A549 (cell line): ENCODE measurements around the gene ACVR1.
"Not testable (repeated sequence)": the region's sequence is repeated elsewhere in the genome, so short reads cannot be mapped to it uniquely, and the experiment has no call there.

Source experiments
- CBX8 ChIP-seq: fragments of 200-600 bp; sonication (generic); IDR thresholded peaks from 2 replicates; pipeline ENCODE4 v1.6.1; 2016
- CHD4 ChIP-seq: fragments of 200-600 bp; sonication (generic); IDR thresholded peaks from 2 replicates; pipeline ENCODE4 v1.6.1; 2016; ENCODE audit warnings: antibody characterized with exemption, mild to moderate bottlenecking, borderline replicate concordance
- MAFK ChIP-seq: fragments of 450-650 bp; IDR thresholded peaks from 2 replicates; pipeline ENCODE4 v1.6.1; 2014; ENCODE audit not compliant: partially characterized antibody
- POLR2A ChIP-seq: IDR thresholded peaks from 2 replicates; pipeline ENCODE4 v1.6.1; 2012; ENCODE audit warnings: mild to moderate bottlenecking, low read length
- RCOR1 ChIP-seq: fragments of 150-350 bp; IDR thresholded peaks from 2 replicates; pipeline ENCODE4 v1.6.1; 2014; ENCODE audit warnings: antibody characterized with exemption, low read length, low read depth
- RFX5 ChIP-seq: fragments of 450-650 bp; IDR thresholded peaks from 2 replicates; pipeline ENCODE4 v1.7.1; 2014; ENCODE audit warnings: antibody characterized with exemption, mild to moderate bottlenecking, moderate library complexity
- TF ChIP-seq, protein P1 (sequence below): fragments of >200 bp; sonication (Bioruptor Twin); formaldehyde crosslinking; IDR thresholded peaks from 3 replicates; pipeline ENCODE4 v1.5.1; 2016
- TF ChIP-seq, protein P2 (sequence below): fragments of >200 bp; sonication (Bioruptor Twin); formaldehyde crosslinking; IDR thresholded peaks from 3 replicates; pipeline ENCODE4 v1.6.1; 2016
- TF ChIP-seq, protein P3 (sequence below): fragments of 200-600 bp; sonication (generic); IDR thresholded peaks from 2 replicates; pipeline ENCODE4 v1.6.1; 2016; ENCODE audit warnings: antibody characterized with exemption, mild to moderate bottlenecking, moderate library complexity

DNA sequence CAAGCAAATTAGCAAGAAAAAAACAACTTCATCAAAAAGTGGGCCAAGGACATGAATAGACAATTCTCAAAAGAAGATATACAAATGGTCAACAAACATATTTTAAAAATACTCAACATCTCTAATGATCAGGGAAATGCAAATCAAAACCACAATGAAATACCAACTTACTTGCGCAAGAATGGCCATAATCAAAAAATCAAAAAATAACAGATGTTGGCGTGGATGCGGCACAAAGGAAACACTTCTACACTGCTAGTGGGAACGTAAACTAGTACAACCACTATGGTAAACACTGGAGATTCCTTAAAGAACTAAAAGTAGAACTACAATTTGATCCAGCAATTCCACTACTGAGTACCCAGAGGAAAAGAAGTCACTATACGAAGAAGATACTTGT, 119.7 kb downstream of the ACVR1 start:
- not testable (repeated sequence) for TF ChIP-seq CHD4, RFX5, MAFK, CBX8, POLR2A, RCOR1
- TF ChIP-seq, protein P1, sequence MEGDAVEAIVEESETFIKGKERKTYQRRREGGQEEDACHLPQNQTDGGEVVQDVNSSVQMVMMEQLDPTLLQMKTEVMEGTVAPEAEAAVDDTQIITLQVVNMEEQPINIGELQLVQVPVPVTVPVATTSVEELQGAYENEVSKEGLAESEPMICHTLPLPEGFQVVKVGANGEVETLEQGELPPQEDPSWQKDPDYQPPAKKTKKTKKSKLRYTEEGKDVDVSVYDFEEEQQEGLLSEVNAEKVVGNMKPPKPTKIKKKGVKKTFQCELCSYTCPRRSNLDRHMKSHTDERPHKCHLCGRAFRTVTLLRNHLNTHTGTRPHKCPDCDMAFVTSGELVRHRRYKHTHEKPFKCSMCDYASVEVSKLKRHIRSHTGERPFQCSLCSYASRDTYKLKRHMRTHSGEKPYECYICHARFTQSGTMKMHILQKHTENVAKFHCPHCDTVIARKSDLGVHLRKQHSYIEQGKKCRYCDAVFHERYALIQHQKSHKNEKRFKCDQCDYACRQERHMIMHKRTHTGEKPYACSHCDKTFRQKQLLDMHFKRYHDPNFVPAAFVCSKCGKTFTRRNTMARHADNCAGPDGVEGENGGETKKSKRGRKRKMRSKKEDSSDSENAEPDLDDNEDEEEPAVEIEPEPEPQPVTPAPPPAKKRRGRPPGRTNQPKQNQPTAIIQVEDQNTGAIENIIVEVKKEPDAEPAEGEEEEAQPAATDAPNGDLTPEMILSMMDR: not testable (repeated sequence)
- TF ChIP-seq, protein P2, sequence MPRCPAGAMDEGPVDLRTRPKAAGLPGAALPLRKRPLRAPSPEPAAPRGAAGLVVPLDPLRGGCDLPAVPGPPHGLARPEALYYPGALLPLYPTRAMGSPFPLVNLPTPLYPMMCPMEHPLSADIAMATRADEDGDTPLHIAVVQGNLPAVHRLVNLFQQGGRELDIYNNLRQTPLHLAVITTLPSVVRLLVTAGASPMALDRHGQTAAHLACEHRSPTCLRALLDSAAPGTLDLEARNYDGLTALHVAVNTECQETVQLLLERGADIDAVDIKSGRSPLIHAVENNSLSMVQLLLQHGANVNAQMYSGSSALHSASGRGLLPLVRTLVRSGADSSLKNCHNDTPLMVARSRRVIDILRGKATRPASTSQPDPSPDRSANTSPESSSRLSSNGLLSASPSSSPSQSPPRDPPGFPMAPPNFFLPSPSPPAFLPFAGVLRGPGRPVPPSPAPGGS: not testable (repeated sequence)
- TF ChIP-seq, protein P3, sequence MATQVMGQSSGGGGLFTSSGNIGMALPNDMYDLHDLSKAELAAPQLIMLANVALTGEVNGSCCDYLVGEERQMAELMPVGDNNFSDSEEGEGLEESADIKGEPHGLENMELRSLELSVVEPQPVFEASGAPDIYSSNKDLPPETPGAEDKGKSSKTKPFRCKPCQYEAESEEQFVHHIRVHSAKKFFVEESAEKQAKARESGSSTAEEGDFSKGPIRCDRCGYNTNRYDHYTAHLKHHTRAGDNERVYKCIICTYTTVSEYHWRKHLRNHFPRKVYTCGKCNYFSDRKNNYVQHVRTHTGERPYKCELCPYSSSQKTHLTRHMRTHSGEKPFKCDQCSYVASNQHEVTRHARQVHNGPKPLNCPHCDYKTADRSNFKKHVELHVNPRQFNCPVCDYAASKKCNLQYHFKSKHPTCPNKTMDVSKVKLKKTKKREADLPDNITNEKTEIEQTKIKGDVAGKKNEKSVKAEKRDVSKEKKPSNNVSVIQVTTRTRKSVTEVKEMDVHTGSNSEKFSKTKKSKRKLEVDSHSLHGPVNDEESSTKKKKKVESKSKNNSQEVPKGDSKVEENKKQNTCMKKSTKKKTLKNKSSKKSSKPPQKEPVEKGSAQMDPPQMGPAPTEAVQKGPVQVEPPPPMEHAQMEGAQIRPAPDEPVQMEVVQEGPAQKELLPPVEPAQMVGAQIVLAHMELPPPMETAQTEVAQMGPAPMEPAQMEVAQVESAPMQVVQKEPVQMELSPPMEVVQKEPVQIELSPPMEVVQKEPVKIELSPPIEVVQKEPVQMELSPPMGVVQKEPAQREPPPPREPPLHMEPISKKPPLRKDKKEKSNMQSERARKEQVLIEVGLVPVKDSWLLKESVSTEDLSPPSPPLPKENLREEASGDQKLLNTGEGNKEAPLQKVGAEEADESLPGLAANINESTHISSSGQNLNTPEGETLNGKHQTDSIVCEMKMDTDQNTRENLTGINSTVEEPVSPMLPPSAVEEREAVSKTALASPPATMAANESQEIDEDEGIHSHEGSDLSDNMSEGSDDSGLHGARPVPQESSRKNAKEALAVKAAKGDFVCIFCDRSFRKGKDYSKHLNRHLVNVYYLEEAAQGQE: not testable (repeated sequence)
